Caco-2 (cell line): ENCODE results near the gene SEC14L5. TPM values are rescaled to one million over a fixed set of nuclear protein-coding genes. Genes with fewer than 3 reads are reported as not detected.
A peak's percentile ranks its signal among the peaks of the same experiment; 100 is the strongest.

Experiments used
- BruUV-seq: library from RNA; stranded (reverse); fragments of 400-500 nt; replicated peaks from 2 replicates; lab custom pipeline; 2021; lab: Mats Ljungman, UMichigan
- CTCF ChIA-PET: fragments of 300-600 bp; sonication (Branson Sonifier 250); formaldehyde crosslinking; loops from one replicate; lab custom pipeline; 2022; ENCODE audit warnings: antibody characterized with exemption; lab: Charles Lee
- POLR2A ChIA-PET: fragments of 300-600 bp; sonication (Branson Sonifier 250); formaldehyde crosslinking; loops from one replicate; lab custom pipeline; 2022; ENCODE audit warnings: antibody characterized with exemption; lab: Charles Lee
- DNase-seq, 2 experiments: peaks; one replicate each; pipeline versions ENCODE4 v3.0.0 to v3.0.0-alpha.2; 2020 to 2022
- H3K27me3 ChIP-seq: replicated peaks from 2 replicates; pipeline ENCODE4 v1.6.0; 2011; ENCODE audit warnings: low read length; ENCODE audit not compliant: control insufficient read depth, insufficient read depth
- H3K36me3 ChIP-seq: 2 replicates; pipeline ENCODE4 v1.5.1; 2011; ENCODE audit warnings: low read length; ENCODE audit not compliant: control insufficient read depth, insufficient read depth
- H3K4me1 ChIP-seq: fragments of 250-450 bp; sonication (Bioruptor Pico); 2 replicates; pipeline ENCODE4 v1.5.1; 2020; ENCODE audit warnings: mild to moderate bottlenecking
- H3K4me3 ChIP-seq: 2 replicates; pipeline ENCODE4 v1.5.1; 2011; ENCODE audit warnings: low read depth, mild to moderate bottlenecking, control low read depth, low read length
- H3K9me3 ChIP-seq: fragments of 250-450 bp; sonication (Bioruptor Pico); 2 replicates; pipeline ENCODE4 v1.5.1; 2020; ENCODE audit warnings: mild to moderate bottlenecking, moderate library complexity
- H3K27ac Mint-ChIP-seq: one replicate; pipeline ENCODE4 v1.8.0; 2022; ENCODE audit warnings: mixed read lengths; ENCODE audit not compliant: unreplicated experiment
- H3K27me3 Mint-ChIP-seq: one replicate; pipeline ENCODE4 v1.8.0; 2022; ENCODE audit warnings: mixed read lengths; ENCODE audit not compliant: insufficient read depth, unreplicated experiment
- H3K36me3 Mint-ChIP-seq: one replicate; pipeline ENCODE4 v1.8.0; 2022; ENCODE audit warnings: mild to moderate bottlenecking, mixed read lengths; ENCODE audit not compliant: insufficient read depth, unreplicated experiment
- H3K4me1 Mint-ChIP-seq: one replicate; pipeline ENCODE4 v1.8.0; 2022; ENCODE audit warnings: low read depth, mixed read lengths; ENCODE audit not compliant: unreplicated experiment
- H3K4me3 Mint-ChIP-seq: one replicate; pipeline ENCODE4 v1.8.0; 2022; ENCODE audit warnings: mild to moderate bottlenecking, moderate library complexity, mixed read lengths; ENCODE audit not compliant: unreplicated experiment
- H3K9me3 Mint-ChIP-seq: one replicate; pipeline ENCODE4 v1.8.0; 2022; ENCODE audit warnings: mixed read lengths; ENCODE audit not compliant: unreplicated experiment
- CTCF ChIP-seq, 2 experiments: fragments of 200-600 bp in 1 of 2; IDR thresholded peaks; 1 replicate in 1 of 2; 2 replicates in 1 of 2; pipeline versions ENCODE4 v1.5.1 to v1.8.0; 2011 to 2022; ENCODE audit warnings: antibody characterized with exemption in 1 of 2, control low read depth in 1 of 2, inconsistent platforms in 1 of 2, low read depth in 1 of 2, low read length in 1 of 2, mild to moderate bottlenecking in 1 of 2, moderate library complexity in 1 of 2; ENCODE audit not compliant: insufficient read depth in 1 of 2, severe bottlenecking in 1 of 2, unreplicated experiment in 1 of 2
- intact Hi-C: fragments of 100-400 bp; cut with micrococcal nuclease; formaldehyde crosslinking; loops from one replicate; pipeline ENCODE4 v1.10.0; 2022; ENCODE audit not compliant: unreplicated experiment
- total RNA-seq: library from RNA; stranded (reverse); gene quantifications from 2 replicates; pipeline ENCODE4 v1.2.3, GENCODE V29; 2022

The SEC14L5 gene
- total RNA-seq, 1 experiment from 2014 or later = 0.14 TPM

- no peaks in the 10 kb centered on the region for H3K4me1 Mint-ChIP-seq
- DNase-seq = peak in 1 of 2 experiments; percentile 30
- no peaks in the 10 kb centered on the region for H3K9me3 Mint-ChIP-seq
- Histone ChIP-seq H3K36me3 (no peaks in the 10 kb centered on the region), H3K27me3 (no peaks in the 10 kb centered on the region), H3K9me3 (no peaks in the 10 kb centered on the region), H3K4me1 (no peaks in the 10 kb centered on the region), H3K4me3 (no peak overlapping the region)
- intact Hi-C loops = no loop called here
- CTCF ChIA-PET = no interaction called here
- H3K27me3 Mint-ChIP-seq = peaks cover 5% of the 10 kb centered on the region
- peak in 1 of 2 experiments; percentile 37 for TF ChIP-seq CTCF (IDR thresholded peaks at IDR 0.05; ENCODE audit: insufficient read depth in 1 of 2, low read depth in 1 of 2, low read length in 1 of 2, severe bottlenecking in 1 of 2, unreplicated experiment in 1 of 2)
- H3K27ac Mint-ChIP-seq = no peak overlapping the region
- H3K4me3 Mint-ChIP-seq = no peak overlapping the region
- H3K36me3 Mint-ChIP-seq = no peaks in the 10 kb centered on the region
- POLR2A ChIA-PET = no interaction called here
- no TSS peak for BruUV-seq
Observed at GRCh38 chr16:5056352-5056751, 98.2 kb downstream of the SEC14L5 start.

GRCh38 chr16:5058476-5058875 lies 100.3 kb downstream of the SEC14L5 start:
- intact Hi-C loops = no loop called here
- Histone ChIP-seq H3K27me3 (no peaks in the 10 kb centered on the region), H3K4me1 (no peaks in the 10 kb centered on the region), H3K9me3 (no peaks in the 10 kb centered on the region), H3K4me3 (no peak overlapping the region), H3K36me3 (no peaks in the 10 kb centered on the region)
- Mint-ChIP-seq H3K27ac (no peak overlapping the region), H3K4me1 (no peaks in the 10 kb centered on the region), H3K36me3 (no peaks in the 10 kb centered on the region), H3K4me3 (no peak overlapping the region), H3K27me3 (peaks cover 4% of the 10 kb centered on the region), H3K9me3 (no peaks in the 10 kb centered on the region)
- peak; percentile 10 to 32 for TF ChIP-seq CTCF (IDR thresholded peaks at IDR 0.05; ENCODE audit: insufficient read depth in 1 of 2, low read depth in 1 of 2, low read length in 1 of 2, severe bottlenecking in 1 of 2, unreplicated experiment in 1 of 2)
- CTCF ChIA-PET = interaction anchor here (0.6 to 0.9 kb wide), 2 partner anchors 18 to 100 kb away, joined by 4 to 7 read pairs; partner anchors contain the start of gene SEC14L5
- POLR2A ChIA-PET = no interaction called here
- BruUV-seq = no TSS peak
- peak in 1 of 2 experiments; percentile 41 for DNase-seq

GRCh38 chr16:5059386-5060072 lies 101.4 kb downstream of the SEC14L5 start:
- CTCF ChIA-PET = no interaction called here
- BruUV-seq = no TSS peak
- no peak overlapping the region for H3K27ac Mint-ChIP-seq

More at GRCh38 chr16:5059386-5060072, 101.4 kb downstream of the SEC14L5 start:
- TF ChIP-seq CTCF (IDR thresholded peaks at IDR 0.05; ENCODE audit: insufficient read depth in 1 of 2, low read depth in 1 of 2, low read length in 1 of 2, severe bottlenecking in 1 of 2, unreplicated experiment in 1 of 2) = no peak
- Mint-ChIP-seq H3K4me3 (no peak overlapping the region), H3K36me3 (no peaks in the 10 kb centered on the region), H3K27me3 (peaks cover 4% of the 10 kb centered on the region), H3K4me1 (no peaks in the 10 kb centered on the region), H3K9me3 (no peaks in the 10 kb centered on the region)
- no peak for DNase-seq
- H3K27me3 ChIP-seq = no peaks in the 10 kb centered on the region
- POLR2A ChIA-PET = no interaction called here
- H3K4me1 ChIP-seq = no peaks in the 10 kb centered on the region
- intact Hi-C loops = no loop called here
- no peaks in the 10 kb centered on the region for H3K36me3 ChIP-seq
- no peaks in the 10 kb centered on the region for H3K9me3 ChIP-seq
- no peak overlapping the region for H3K4me3 ChIP-seq
